ENCODE data around the gene CCDC85B.

DNA sequence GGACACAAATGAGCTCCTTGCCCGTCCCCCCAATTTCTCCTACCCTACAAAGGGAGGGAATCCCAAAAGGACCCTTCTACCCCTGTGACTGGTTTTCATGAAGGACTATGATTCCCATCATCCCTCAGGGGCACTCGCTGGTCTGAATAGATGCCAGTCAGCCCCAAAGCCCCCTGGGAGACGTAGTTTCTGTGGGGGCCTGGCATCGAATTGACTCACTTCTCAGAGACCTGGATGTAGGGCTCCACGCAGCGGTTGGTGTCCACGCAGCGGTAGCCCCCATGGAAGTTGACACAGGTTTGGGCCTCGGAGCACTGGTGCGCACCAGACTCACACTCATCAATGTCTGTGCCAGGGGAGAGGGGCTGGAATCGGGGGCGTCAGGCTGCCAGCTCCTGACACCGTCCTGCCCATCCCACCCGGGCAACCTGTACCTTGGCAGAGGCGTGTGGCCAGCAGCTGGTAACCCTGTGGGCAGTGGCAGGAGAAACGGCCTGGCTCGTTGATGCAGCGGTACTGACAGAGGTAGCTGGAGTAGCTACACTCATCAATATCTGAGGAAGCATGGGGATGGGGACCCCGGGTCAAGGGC is 22.3 kb upstream of the CCDC85B start:
- TF ChIP-seq, protein P1, sequence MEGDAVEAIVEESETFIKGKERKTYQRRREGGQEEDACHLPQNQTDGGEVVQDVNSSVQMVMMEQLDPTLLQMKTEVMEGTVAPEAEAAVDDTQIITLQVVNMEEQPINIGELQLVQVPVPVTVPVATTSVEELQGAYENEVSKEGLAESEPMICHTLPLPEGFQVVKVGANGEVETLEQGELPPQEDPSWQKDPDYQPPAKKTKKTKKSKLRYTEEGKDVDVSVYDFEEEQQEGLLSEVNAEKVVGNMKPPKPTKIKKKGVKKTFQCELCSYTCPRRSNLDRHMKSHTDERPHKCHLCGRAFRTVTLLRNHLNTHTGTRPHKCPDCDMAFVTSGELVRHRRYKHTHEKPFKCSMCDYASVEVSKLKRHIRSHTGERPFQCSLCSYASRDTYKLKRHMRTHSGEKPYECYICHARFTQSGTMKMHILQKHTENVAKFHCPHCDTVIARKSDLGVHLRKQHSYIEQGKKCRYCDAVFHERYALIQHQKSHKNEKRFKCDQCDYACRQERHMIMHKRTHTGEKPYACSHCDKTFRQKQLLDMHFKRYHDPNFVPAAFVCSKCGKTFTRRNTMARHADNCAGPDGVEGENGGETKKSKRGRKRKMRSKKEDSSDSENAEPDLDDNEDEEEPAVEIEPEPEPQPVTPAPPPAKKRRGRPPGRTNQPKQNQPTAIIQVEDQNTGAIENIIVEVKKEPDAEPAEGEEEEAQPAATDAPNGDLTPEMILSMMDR (IDR thresholded peaks at IDR 0.05): no peak
- no peak for TF ChIP-seq POLR2A (IDR thresholded peaks at IDR 0.05)
